Measurements from ENCODE around the gene UBR3. TPM values are rescaled to one million over a fixed set of nuclear protein-coding genes. Genes with fewer than 3 reads are reported as not detected.
"Not testable (repeated sequence)": the region's sequence is repeated elsewhere in the genome, so short reads cannot be mapped to it uniquely, and the experiment has no call there.

The UBR3 gene
- total RNA-seq, 1 donor from 2014 or later: 43.5 TPM

- DNase-seq (ENCODE audit: low read depth in 2 of 2): no peak
Measured at GRCh38 chr2:169822036-169822435, 5.2 kb upstream of the UBR3 start.

- no peak for DNase-seq (ENCODE audit: low read depth in 2 of 2)
Measured at GRCh38 chr2:169822785-169823392, 4.4 kb upstream of the UBR3 start.

GRCh38 chr2:169823996-169824372, 3.3 kb upstream of the UBR3 start:
- DNase-seq (ENCODE audit: low read depth in 2 of 2): no peak

GRCh38 chr2:169824373-169825333, 2.6 kb upstream of the UBR3 start, which contains the start of gene METTL5:
TSS of gene METTL5 (minus strand) at chr2:169824905. CDS start at chr2:169824597, 308 bp downstream.
- DNase-seq (ENCODE audit: low read depth in 2 of 2): peak; percentile 55 to 82

GRCh38 chr2:169828141-169828811, 1.0 kb downstream of the UBR3 start:
- peak in 1 of 2 donors; percentile 61 for DNase-seq (ENCODE audit: low read depth in 2 of 2)

- DNase-seq (ENCODE audit: low read depth in 2 of 2): no peak
Measured at GRCh38 chr2:169834401-169834800, 7.1 kb downstream of the UBR3 start.

GRCh38 chr2:169838743-169839489, 11.7 kb downstream of the UBR3 start:
- DNase-seq (ENCODE audit: low read depth in 2 of 2): no peak

- DNase-seq (ENCODE audit: low read depth in 2 of 2): no peak
Measured at GRCh38 chr2:169839954-169840746, 12.9 kb downstream of the UBR3 start.

- no peak for DNase-seq (ENCODE audit: low read depth in 2 of 2)
Measured at GRCh38 chr2:169840747-169841142, 13.5 kb downstream of the UBR3 start.

- not testable (repeated sequence) for DNase-seq (ENCODE audit: low read depth in 2 of 2)
Measured at GRCh38 chr2:169841625-169842024, 14.4 kb downstream of the UBR3 start.

GRCh38 chr2:169845016-169845415, 17.8 kb downstream of the UBR3 start:
- no peak for DNase-seq (ENCODE audit: low read depth in 2 of 2)

- DNase-seq (ENCODE audit: low read depth in 2 of 2): peak in 1 of 2 donors; percentile 58
Measured at GRCh38 chr2:169848959-169849693, 21.9 kb downstream of the UBR3 start.

GRCh38 chr2:169849710-169850109, 22.5 kb downstream of the UBR3 start:
- no peak for DNase-seq (ENCODE audit: low read depth in 2 of 2)

- DNase-seq (ENCODE audit: low read depth in 2 of 2): no peak
Measured at GRCh38 chr2:169853041-169853668, 25.9 kb downstream of the UBR3 start.

- not testable (repeated sequence) for DNase-seq (ENCODE audit: low read depth in 2 of 2)
Measured at GRCh38 chr2:169855281-169856258, 28.3 kb downstream of the UBR3 start.

GRCh38 chr2:169859423-169859822, 32.2 kb downstream of the UBR3 start:
- DNase-seq (ENCODE audit: low read depth in 2 of 2): no peak

- DNase-seq (ENCODE audit: low read depth in 2 of 2): no peak
Measured at GRCh38 chr2:169860149-169860548, 32.9 kb downstream of the UBR3 start.

- no peak for DNase-seq (ENCODE audit: low read depth in 2 of 2)
Measured at GRCh38 chr2:169862816-169863215, 35.6 kb downstream of the UBR3 start.
